AG09319 (cell line): ENCODE results near the gene ANK2.

ENCODE experiments used
- DNase-seq: peaks from one replicate; pipeline ENCODE4 v3.0.0-alpha.2; 2010; ENCODE audit warnings: low read depth; ENCODE audit errors: extremely low read depth
- TF ChIP-seq, protein P1 (sequence below): IDR thresholded peaks from 2 replicates; pipeline ENCODE4 v1.5.1; 2011; ENCODE audit warnings: low read depth, mild to moderate bottlenecking, inconsistent platforms, low read length, moderate library complexity

ANK2 gene

DNA sequence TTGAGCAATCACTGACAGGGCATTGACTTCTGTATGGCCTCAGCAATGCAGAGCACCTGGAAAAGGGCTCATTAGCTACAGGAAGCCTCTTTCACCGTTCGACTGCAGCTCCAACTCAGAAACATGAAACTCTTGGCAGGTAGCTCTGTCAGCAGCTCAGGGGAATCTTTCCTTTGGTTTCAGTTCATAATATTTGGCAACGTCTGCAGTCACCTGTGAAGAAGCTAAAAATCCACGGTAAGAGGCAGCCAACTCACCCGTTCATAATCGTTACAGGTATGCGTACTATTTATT lies 357.2 kb downstream of the ANK2 start:
- no peak for DNase-seq
- TF ChIP-seq, protein P1, sequence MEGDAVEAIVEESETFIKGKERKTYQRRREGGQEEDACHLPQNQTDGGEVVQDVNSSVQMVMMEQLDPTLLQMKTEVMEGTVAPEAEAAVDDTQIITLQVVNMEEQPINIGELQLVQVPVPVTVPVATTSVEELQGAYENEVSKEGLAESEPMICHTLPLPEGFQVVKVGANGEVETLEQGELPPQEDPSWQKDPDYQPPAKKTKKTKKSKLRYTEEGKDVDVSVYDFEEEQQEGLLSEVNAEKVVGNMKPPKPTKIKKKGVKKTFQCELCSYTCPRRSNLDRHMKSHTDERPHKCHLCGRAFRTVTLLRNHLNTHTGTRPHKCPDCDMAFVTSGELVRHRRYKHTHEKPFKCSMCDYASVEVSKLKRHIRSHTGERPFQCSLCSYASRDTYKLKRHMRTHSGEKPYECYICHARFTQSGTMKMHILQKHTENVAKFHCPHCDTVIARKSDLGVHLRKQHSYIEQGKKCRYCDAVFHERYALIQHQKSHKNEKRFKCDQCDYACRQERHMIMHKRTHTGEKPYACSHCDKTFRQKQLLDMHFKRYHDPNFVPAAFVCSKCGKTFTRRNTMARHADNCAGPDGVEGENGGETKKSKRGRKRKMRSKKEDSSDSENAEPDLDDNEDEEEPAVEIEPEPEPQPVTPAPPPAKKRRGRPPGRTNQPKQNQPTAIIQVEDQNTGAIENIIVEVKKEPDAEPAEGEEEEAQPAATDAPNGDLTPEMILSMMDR: no peak

DNA sequence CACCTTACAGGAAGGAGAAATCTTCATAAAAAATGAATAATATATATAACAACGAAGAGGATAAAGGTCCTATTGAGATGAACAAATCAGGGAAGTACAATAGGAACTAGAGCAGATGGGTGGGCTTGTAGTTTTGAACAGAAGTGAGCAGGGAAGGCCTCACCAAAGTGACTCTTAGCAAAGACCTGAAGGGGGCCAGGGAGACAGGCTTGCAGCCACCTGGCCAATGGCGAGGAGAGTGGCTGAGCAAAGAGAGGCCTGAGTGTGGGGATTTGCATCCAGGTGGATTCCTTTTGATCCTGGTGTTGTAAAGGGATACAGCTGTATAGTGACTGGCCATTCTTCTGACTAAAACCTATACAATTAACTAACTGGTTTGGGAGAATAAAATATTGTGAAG lies 358.0 kb downstream of the ANK2 start:
- TF ChIP-seq, protein P1: no peak
- DNase-seq: no peak

DNA sequence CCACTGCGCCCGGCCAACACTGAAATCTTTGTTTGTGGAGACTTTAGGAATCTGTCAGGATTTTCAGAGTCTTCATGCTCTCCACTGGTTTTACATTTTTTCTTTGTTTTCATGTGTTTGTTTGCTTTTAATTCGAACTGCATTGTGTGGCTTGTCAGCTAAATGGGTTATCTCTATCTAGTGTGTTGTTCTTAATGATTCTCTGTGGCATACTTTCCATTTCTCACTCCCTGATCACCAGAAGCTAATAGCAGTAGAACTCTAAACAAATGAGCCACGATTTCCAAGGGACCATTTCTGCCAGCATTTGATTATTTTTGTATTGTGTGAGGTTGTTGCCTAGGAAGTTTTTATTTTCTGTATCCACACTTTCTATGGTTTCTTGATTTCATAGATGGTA lies 359.7 kb downstream of the ANK2 start:
- no peak for DNase-seq
- TF ChIP-seq, protein P1: no peak

DNA sequence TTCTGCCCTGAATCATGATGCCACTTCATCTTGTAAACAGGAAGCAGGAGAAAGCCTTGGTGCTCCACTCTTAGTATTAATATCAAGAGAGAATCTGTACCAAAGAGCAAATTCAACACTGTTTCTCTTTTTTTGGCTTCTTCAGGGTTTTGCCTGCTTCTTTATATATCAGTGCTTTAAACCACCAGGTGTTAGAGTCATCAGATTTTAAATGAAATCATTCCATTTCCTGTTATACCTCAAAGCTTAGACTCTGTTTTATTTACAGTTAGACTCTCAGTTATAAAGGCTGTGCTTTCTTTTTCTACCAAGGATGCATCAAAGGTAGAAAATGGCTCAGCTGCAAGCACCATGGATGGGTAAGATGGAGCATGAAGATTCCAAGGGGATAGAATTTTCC lies 361.2 kb downstream of the ANK2 start:
- TF ChIP-seq, protein P1: no peak
- no peak for DNase-seq

DNA sequence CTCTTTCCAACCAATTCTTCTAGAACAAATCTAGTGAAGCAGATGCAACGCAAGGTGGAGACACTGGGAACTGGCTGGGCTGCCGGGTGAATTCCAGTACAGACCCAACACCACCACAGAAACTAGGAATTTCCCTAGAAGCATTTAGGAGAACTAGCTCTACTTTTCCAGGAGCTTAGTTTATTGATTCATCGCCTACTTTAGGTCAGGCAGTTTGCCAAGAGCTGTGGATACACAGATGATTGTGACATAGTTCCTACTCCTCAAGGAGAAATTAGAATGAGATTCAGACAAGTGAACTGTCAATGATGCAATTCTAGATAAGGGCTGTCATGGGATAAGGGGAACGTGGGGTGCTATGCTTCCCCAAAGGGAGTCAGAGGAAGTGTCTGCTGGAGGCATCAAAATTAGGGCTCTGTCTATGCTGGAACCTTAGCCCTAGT lies 362.1 kb downstream of the ANK2 start:
- TF ChIP-seq, protein P1: peak; percentile 11
- DNase-seq: peak; percentile 65

DNA sequence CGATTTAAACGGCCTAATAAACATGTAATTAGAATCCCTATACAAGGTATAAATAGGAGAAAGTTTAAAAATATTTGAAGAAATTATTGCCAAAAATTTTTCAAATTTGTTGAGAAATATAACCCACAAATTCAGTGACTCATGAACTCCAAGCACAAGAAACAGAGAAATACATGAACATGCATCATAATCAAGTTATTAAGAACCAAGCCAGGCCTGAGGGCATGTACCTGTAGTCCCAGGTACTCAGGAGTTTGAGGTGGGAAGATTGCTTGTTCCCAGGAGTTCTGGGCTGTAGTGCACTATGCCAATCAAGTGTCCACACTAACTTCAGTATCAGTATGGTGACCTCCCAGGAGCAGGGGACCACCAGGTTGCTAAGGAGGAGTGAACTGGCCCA lies 370.2 kb downstream of the ANK2 start:
- no peak for DNase-seq
- TF ChIP-seq, protein P1: no peak

DNA sequence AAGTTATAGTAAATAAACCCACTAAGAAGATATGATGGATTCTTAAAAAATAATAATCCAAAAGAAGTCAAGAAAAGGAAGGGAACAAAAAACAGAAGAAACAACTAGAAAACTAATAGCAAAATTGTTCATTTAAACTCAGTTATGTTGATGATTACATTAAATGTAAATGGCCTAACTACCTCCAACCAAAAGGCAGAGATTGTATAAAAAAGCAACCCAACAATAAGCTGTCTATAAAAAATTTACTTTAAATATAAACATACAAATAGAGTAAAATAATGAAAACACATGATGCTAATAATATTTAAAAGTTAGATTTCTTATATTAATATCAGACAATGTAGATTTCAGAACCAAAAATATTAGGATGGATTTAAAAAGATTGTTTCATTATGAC lies 371.5 kb downstream of the ANK2 start:
- no peak for DNase-seq
- TF ChIP-seq, protein P1: no peak
